ENCODE data around the gene MGAT5. TPM values are rescaled to one million over a fixed set of nuclear protein-coding genes. Genes with fewer than 3 reads are reported as not detected.

MGAT5 gene
- 43.6 to 52.4 TPM (median 47.7 TPM) in 3 replicates for total RNA-seq (2021)
- Bru-seq, nascent RNA: percentile 75 among the genes with signal in this experiment
- long read RNA-seq, experiment 1, partial matches to known transcripts: 2 of 50 reads
- long read RNA-seq, experiment 1, other reads (novel, unspliced or antisense): 48 of 50 reads
- long read RNA-seq, experiment 2, full-length matches to known transcripts: 2 of 31 reads
- long read RNA-seq, experiment 2, partial matches to known transcripts: 1 of 31 reads
- long read RNA-seq, experiment 2, other reads (novel, unspliced or antisense): 28 of 31 reads
- long read RNA-seq, experiment 3: 0 reads

- TF ChIP-seq GABPB1 (CRISPR knock-in tag; IDR thresholded peaks at IDR 0.05) (no peak), MAX (CRISPR knock-in tag; IDR thresholded peaks at IDR 0.05) (no peak), GRHL2 (CRISPR knock-in tag; IDR thresholded peaks at IDR 0.05; ENCODE audit: insufficient replicate concordance, severe bottlenecking) (no peak), ARID4B (CRISPR knock-in tag; IDR thresholded peaks at IDR 0.05; ENCODE audit: borderline replicate concordance) (no peak), KAT7 (CRISPR knock-in tag; IDR thresholded peaks at IDR 0.05; ENCODE audit: borderline replicate concordance) (no peak), IRF2 (CRISPR knock-in tag; IDR thresholded peaks at IDR 0.05; ENCODE audit: borderline replicate concordance, low read depth) (no peak), FOXJ3 (CRISPR knock-in tag; IDR thresholded peaks at IDR 0.05; ENCODE audit: borderline replicate concordance) (no peak), ZNF423 (CRISPR knock-in tag; IDR thresholded peaks at IDR 0.05) (no peak), ZNF532 (CRISPR knock-in tag; IDR thresholded peaks at IDR 0.05; ENCODE audit: borderline replicate concordance) (no peak)
- CTCF ChIA-PET: interaction anchor here (1.6 to 1.7 kb wide), 2 partner anchors 9 to 197 kb away, joined by 6 to 10 read pairs; no protein-coding TSS in a partner anchor
- H3K4me3 Mint-ChIP-seq: no peak within 1 kb of the TSS
- no peak within 1 kb of the TSS for H3K27ac Mint-ChIP-seq
- H3K9me3 Mint-ChIP-seq: no peaks in the 10 kb centered on the region; the same call in 1 of the 2 replicates
- no peak for DNase-seq (ENCODE audit: low spot score)
- no peaks in the 10 kb centered on the region for H3K36me3 Mint-ChIP-seq
- H3K27me3 Mint-ChIP-seq (ENCODE audit: low read depth): no peaks in the 10 kb centered on the region
- POLR2A ChIA-PET: no interaction called here
- H3K4me1 Mint-ChIP-seq: peaks cover 18% of the 10 kb centered on the region
- no peak for ATAC-seq
Observed at GRCh38 chr2:134253804-134254203, at the start of gene MGAT5. Gene MGAT5 (plus strand): TSS chr2:134254072. CDS start chr2:134254404, 332 bp downstream.

- ATAC-seq (no peak), DNase-seq (ENCODE audit: low spot score) (no peak)
- no peaks in the 10 kb centered on the region for H3K27me3 Mint-ChIP-seq (ENCODE audit: low read depth)
- ChIA-PET CTCF (interaction anchor here (1.4 to 8.0 kb wide), 4 partner anchors 85 to 318 kb away, joined by 5 to 116 read pairs (median 9); no protein-coding TSS in a partner anchor), POLR2A (interaction anchor here (3.1 kb wide), 1 partner anchor 85 kb away, joined by 17 read pairs; no protein-coding TSS in a partner anchor)
- no peaks in the 10 kb centered on the region for H3K9me3 Mint-ChIP-seq
- H3K27ac Mint-ChIP-seq: no peak overlapping the region
- H3K4me1 Mint-ChIP-seq: peaks cover 35% of the 10 kb centered on the region
- H3K4me3 Mint-ChIP-seq: no peak overlapping the region
- no peaks in the 10 kb centered on the region for H3K36me3 Mint-ChIP-seq
- TF ChIP-seq ZNF425 (CRISPR knock-in tag; conservative IDR thresholded peaks at IDR 0.05) (no peak), ZSCAN18 (CRISPR knock-in tag; IDR thresholded peaks at IDR 0.05) (no peak), NFE2L1 (CRISPR knock-in tag; IDR thresholded peaks at IDR 0.05) (no peak), NR2C2 (CRISPR knock-in tag; IDR thresholded peaks at IDR 0.05) (no peak), ATF6 (CRISPR knock-in tag; IDR thresholded peaks at IDR 0.05) (no peak), E2F5 (CRISPR knock-in tag; IDR thresholded peaks at IDR 0.05) (no peak)
Observed at GRCh38 chr2:134205087-134205486, 48.8 kb upstream of the MGAT5 start.
